SJSA1 (cell line): ENCODE data around the gene CEP55. TPM values are rescaled to one million over a fixed set of nuclear protein-coding genes. Genes with fewer than 3 reads are reported as not detected.

Source experiments
- DNase-seq, 2 experiments: peaks; one replicate each; pipeline ENCODE4 v3.0.0-alpha.2; 2015 to 2020; ENCODE audit warnings: low spot score in 2 of 2, low read depth in 1 of 2
- H3K27ac ChIP-seq: fragments of 250-450 bp; sonication (Bioruptor Pico); 2 replicates; pipeline ENCODE4 v1.5.1; 2020; ENCODE audit warnings: mild to moderate bottlenecking, moderate library complexity
- H3K27me3 ChIP-seq: fragments of 250-450 bp; sonication (Bioruptor Pico); replicated peaks from 2 replicates; pipeline ENCODE4 v1.5.1; 2020; ENCODE audit warnings: mild to moderate bottlenecking, moderate library complexity
- H3K36me3 ChIP-seq: fragments of 250-450 bp; sonication (Bioruptor Pico); 2 replicates; pipeline ENCODE4 v1.5.1; 2020; ENCODE audit warnings: mild to moderate bottlenecking
- H3K4me1 ChIP-seq: fragments of 250-450 bp; sonication (Bioruptor Pico); replicated peaks from 2 replicates; pipeline ENCODE4 v1.6.1; 2021; ENCODE audit warnings: mild to moderate bottlenecking
- H3K4me3 ChIP-seq: fragments of 250-450 bp; sonication (Bioruptor Pico); 2 replicates; pipeline ENCODE4 v1.5.1; 2020; ENCODE audit warnings: mild to moderate bottlenecking
- H3K9me3 ChIP-seq: fragments of 250-450 bp; sonication (Bioruptor Pico); replicated peaks from 2 replicates; pipeline ENCODE4 v1.5.1; 2020; ENCODE audit warnings: mild to moderate bottlenecking
- total RNA-seq: library from RNA; depleted of rRNA; stranded (reverse); fragments of >200 nt; shearing (Covaris generic); gene quantifications from 2 replicates; pipeline ENCODE4 v1.2.3, GENCODE V29; 2014; rRNA removed

Gene CEP55
- total RNA-seq: 149 and 198 TPM in 2 replicates

- H3K27me3 ChIP-seq: no peaks in the 10 kb centered on the region
- H3K27ac ChIP-seq: peak within 1 kb of the TSS; percentile 83
- DNase-seq: peak; percentile 97
- H3K9me3 ChIP-seq: no peaks in the 10 kb centered on the region
- H3K4me3 ChIP-seq: peak within 1 kb of the TSS; percentile 78
- H3K4me1 ChIP-seq: peaks cover 16% of the 10 kb centered on the region
- H3K36me3 ChIP-seq: peaks cover 23% of the 10 kb centered on the region
Measured at GRCh38 chr10:93496322-93497041, at the start of gene CEP55. Gene CEP55 (plus strand): TSS chr10:93496612. CDS start chr10:93500052, 3,440 bp downstream.

- H3K4me3 ChIP-seq: no peak overlapping the region
- no peak overlapping the region for H3K27ac ChIP-seq
- DNase-seq: no peak
- peaks cover 17% of the 10 kb centered on the region for H3K4me1 ChIP-seq
- no peaks in the 10 kb centered on the region for H3K27me3 ChIP-seq
- H3K36me3 ChIP-seq: peaks cover 98% of the 10 kb centered on the region
- H3K9me3 ChIP-seq: no peaks in the 10 kb centered on the region
Measured at GRCh38 chr10:93447019-93447418, 49.4 kb upstream of the CEP55 start.

- Histone ChIP-seq H3K36me3 (peaks cover 94% of the 10 kb centered on the region), H3K27ac (no peak overlapping the region), H3K9me3 (no peaks in the 10 kb centered on the region), H3K27me3 (no peaks in the 10 kb centered on the region), H3K4me3 (no peak overlapping the region), H3K4me1 (peaks cover 13% of the 10 kb centered on the region)
- DNase-seq: no peak
Measured at GRCh38 chr10:93447970-93448369, 48.4 kb upstream of the CEP55 start.

- DNase-seq: no peak
- Histone ChIP-seq H3K9me3 (no peaks in the 10 kb centered on the region), H3K4me1 (peaks cover under 1% of the 10 kb centered on the region), H3K27me3 (no peaks in the 10 kb centered on the region), H3K27ac (no peak overlapping the region), H3K4me3 (no peak overlapping the region), H3K36me3 (peaks cover 90% of the 10 kb centered on the region)
Measured at GRCh38 chr10:93451244-93451947, 45.0 kb upstream of the CEP55 start.

GRCh38 chr10:93452143-93452542 is 44.3 kb upstream of the CEP55 start:
- H3K27me3 ChIP-seq: no peaks in the 10 kb centered on the region
- H3K4me3 ChIP-seq: no peak overlapping the region
- H3K4me1 ChIP-seq: peaks cover 8% of the 10 kb centered on the region
- H3K36me3 ChIP-seq: peaks cover 91% of the 10 kb centered on the region
- no peaks in the 10 kb centered on the region for H3K9me3 ChIP-seq
- no peak overlapping the region for H3K27ac ChIP-seq
- DNase-seq: no peak

- peaks cover 23% of the 10 kb centered on the region for H3K4me1 ChIP-seq
- H3K36me3 ChIP-seq: peaks cover 82% of the 10 kb centered on the region
- H3K27me3 ChIP-seq: no peaks in the 10 kb centered on the region
- no peaks in the 10 kb centered on the region for H3K9me3 ChIP-seq
- no peak for DNase-seq
- no peak overlapping the region for H3K4me3 ChIP-seq
- no peak overlapping the region for H3K27ac ChIP-seq
Measured at GRCh38 chr10:93454146-93454545, 42.3 kb upstream of the CEP55 start.

GRCh38 chr10:93454736-93455135 is 41.7 kb upstream of the CEP55 start:
- Histone ChIP-seq H3K9me3 (no peaks in the 10 kb centered on the region), H3K36me3 (peaks cover 82% of the 10 kb centered on the region)

GRCh38 chr10:93456480-93456879 is 39.9 kb upstream of the CEP55 start:
- Histone ChIP-seq H3K9me3 (no peaks in the 10 kb centered on the region), H3K4me1 (peaks cover 46% of the 10 kb centered on the region), H3K4me3 (no peak overlapping the region), H3K27me3 (no peaks in the 10 kb centered on the region), H3K27ac (no peak overlapping the region), H3K36me3 (peaks cover 72% of the 10 kb centered on the region)
- DNase-seq: no peak

More at GRCh38 chr10:93454736-93455135, 41.7 kb upstream of the CEP55 start:
- Histone ChIP-seq H3K27ac (no peak overlapping the region), H3K4me1 (peaks cover 29% of the 10 kb centered on the region), H3K4me3 (no peak overlapping the region), H3K27me3 (no peaks in the 10 kb centered on the region)
- DNase-seq: no peak

GRCh38 chr10:93457511-93457910 is 38.9 kb upstream of the CEP55 start:
- Histone ChIP-seq H3K4me1 (peaks cover 57% of the 10 kb centered on the region), H3K9me3 (no peaks in the 10 kb centered on the region), H3K36me3 (peaks cover 64% of the 10 kb centered on the region), H3K27ac (0 out of 2 replicates have a peak overlapping the region, but pooled peaks have one; percentile 18), H3K27me3 (no peaks in the 10 kb centered on the region), H3K4me3 (no peak overlapping the region)
- DNase-seq: no peak

- peak; percentile 99 for DNase-seq
- H3K4me1 ChIP-seq: peaks cover 70% of the 10 kb centered on the region
- no peak overlapping the region for H3K4me3 ChIP-seq
- H3K36me3 ChIP-seq: peaks cover 53% of the 10 kb centered on the region
- no peaks in the 10 kb centered on the region for H3K9me3 ChIP-seq
- H3K27ac ChIP-seq: peak overlapping the region; percentile 86
- H3K27me3 ChIP-seq: no peaks in the 10 kb centered on the region
Measured at GRCh38 chr10:93458821-93459257, 37.6 kb upstream of the CEP55 start.

GRCh38 chr10:93459466-93459865 is 36.9 kb upstream of the CEP55 start:
- Histone ChIP-seq H3K9me3 (no peaks in the 10 kb centered on the region), H3K36me3 (peaks cover 46% of the 10 kb centered on the region), H3K27ac (peak overlapping the region; percentile 86), H3K27me3 (no peaks in the 10 kb centered on the region), H3K4me3 (no peak overlapping the region), H3K4me1 (peaks cover 76% of the 10 kb centered on the region)
- no peak for DNase-seq

- H3K27me3 ChIP-seq: no peaks in the 10 kb centered on the region
- H3K4me3 ChIP-seq: no peak overlapping the region
- peaks cover 38% of the 10 kb centered on the region for H3K36me3 ChIP-seq
- H3K9me3 ChIP-seq: no peaks in the 10 kb centered on the region
- H3K27ac ChIP-seq: peak overlapping the region; percentile 60
- peak in 1 of 2 experiments; percentile 60 for DNase-seq
- peaks cover 94% of the 10 kb centered on the region for H3K4me1 ChIP-seq
Measured at GRCh38 chr10:93461109-93461806, 35.2 kb upstream of the CEP55 start.

GRCh38 chr10:93461807-93462178 is 34.6 kb upstream of the CEP55 start:
- peaks cover 38% of the 10 kb centered on the region for H3K36me3 ChIP-seq
- H3K9me3 ChIP-seq: no peaks in the 10 kb centered on the region
- H3K4me1 ChIP-seq: peaks cover 95% of the 10 kb centered on the region
- H3K27me3 ChIP-seq: no peaks in the 10 kb centered on the region
- peak overlapping the region; percentile 60 for H3K27ac ChIP-seq
- no peak overlapping the region for H3K4me3 ChIP-seq
- DNase-seq: no peak

GRCh38 chr10:93462371-93462770 is 34.0 kb upstream of the CEP55 start:
- Histone ChIP-seq H3K4me1 (peaks cover 93% of the 10 kb centered on the region), H3K27ac (no peak overlapping the region)

More at GRCh38 chr10:93462371-93462770, 34.0 kb upstream of the CEP55 start:
- no peaks in the 10 kb centered on the region for H3K27me3 ChIP-seq
- peaks cover 35% of the 10 kb centered on the region for H3K36me3 ChIP-seq
- DNase-seq: no peak
- H3K4me3 ChIP-seq: no peak overlapping the region
- no peaks in the 10 kb centered on the region for H3K9me3 ChIP-seq
